Measurements from ENCODE around the gene CCDC7.

GRCh38 chr10:32786968-32787367 lies 341.0 kb downstream of the CCDC7 start:
- TF ChIP-seq CTCF (conservative IDR thresholded peaks at IDR 0.05) = no peak
- TF ChIP-seq EZH2 (IDR thresholded peaks at IDR 0.05; ENCODE audit: low read depth) = no peak
